GM18499 (cell line): ENCODE results near the gene CDC42BPG.
"Not testable (repeated sequence)": the region's sequence is repeated elsewhere in the genome, so short reads cannot be mapped to it uniquely, and the experiment has no call there.

ENCODE experiments used
- ATAC-seq: cut with Tn5 transposase; IDR thresholded peaks from one replicate; pipeline ENCODE4 v1.9.1; 2021; ENCODE audit warnings: moderate number of reproducible peaks; ENCODE audit not compliant: insufficient read depth, unreplicated experiment

Gene CDC42BPG

GRCh38 chr11:64853709-64854108, 9.3 kb upstream of the CDC42BPG start:
- ATAC-seq: no peak

- no peak for ATAC-seq
These were observed 8.5 kb upstream of the CDC42BPG start for GRCh38 chr11:64852804-64853509.

DNA sequence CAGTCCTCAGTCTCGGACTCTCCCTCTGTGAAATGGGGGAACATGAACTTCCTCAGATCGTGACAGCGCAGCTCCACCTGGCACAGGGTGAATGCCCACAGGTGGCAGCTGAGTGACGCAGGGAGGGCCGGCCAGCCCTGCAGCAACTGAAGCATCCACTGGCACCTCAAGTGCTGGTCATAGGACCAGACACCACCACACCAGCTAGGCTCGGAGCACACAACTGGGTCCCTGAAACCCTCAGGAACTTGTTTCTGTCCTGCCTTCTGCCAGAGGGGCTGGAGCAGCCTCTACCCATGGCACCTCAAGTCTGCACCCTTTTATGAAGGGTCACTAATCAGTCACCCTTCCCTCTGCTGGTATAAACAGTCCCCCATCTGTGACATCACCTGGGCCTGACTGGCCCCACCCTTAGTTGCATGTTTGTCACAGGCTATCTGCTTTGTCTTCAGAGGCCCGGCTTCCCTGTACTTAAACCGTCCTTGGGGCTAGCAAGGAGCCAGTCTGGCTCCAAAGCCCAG, 7.4 kb upstream of the CDC42BPG start:
- no peak for ATAC-seq

- peak; percentile 45 for ATAC-seq
These were observed 6.6 kb upstream of the CDC42BPG start for GRCh38 chr11:64850979-64851567.

DNA sequence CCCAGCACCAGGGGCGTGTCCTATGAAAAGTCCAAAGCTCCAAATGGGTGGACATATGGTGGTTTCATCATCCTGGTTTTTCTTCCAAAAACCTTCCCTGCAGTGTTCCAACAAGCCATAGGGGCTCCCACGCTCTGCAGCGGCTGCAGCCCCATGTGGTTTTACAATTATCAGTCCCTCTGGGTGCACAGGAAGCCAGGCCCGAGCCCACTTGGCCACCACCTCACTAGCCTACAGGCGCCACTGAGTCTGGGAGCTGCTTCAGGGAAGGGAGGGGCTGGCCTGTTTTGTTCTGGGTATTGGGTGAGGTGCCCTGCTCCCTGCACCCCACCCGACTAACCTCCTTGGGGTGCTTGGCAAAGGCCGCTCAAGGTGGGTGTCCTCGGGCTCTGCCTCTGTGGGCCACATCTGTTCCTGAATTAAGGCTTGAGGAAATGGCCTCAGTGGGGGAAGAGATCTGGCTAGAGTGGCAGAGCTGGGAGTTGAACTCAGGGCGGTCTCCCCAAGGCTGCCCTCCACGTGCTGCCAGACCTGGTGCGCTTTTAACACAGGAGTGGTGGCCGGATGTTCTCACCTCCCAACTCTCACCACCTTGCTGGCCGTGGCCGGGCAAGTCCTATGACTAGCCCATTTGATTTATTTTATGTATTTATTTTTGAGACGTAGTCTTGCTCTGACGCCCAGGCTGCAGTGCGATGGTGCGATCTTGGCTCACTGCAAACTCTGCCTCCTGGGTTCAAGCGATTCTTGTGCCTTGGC, 5.3 kb upstream of the CDC42BPG start:
- ATAC-seq: no peak

DNA sequence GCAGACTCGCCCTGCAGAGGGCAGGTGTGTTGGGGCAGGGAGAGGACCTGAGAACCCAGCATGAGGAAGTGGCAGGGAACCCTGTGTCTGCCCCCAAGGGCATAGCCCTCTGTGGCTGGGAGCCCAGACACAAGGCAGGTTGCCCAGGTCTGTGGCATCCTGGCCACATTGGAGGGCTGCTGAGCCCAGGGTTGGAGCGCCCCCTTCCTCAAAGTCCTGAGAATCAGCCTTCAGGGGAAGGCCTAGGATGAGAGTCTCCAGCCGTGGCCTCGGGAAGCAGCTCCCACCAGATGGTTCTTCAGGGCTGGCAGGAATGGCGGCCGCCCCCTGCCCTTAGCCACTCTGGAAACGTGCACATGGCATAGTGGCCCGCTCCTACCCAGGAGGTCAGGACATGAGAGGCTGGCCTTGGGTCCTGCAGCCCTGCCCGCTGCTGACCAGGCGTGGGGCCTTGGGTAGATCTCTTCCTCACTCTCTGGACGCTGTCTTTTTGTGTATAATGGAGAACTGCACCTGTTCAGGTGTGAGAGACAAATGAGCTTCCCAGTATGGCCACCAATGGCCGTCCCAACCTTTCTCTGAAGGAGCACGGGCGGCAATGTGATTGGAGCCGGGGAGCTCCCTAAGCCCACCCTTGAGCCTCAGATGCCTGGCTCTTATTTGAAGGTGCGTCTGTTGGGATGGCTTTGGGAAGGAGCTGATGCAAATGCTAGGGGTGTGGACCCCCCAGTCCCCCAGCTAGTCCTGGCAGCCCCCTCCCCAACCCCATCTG, 4.6 kb upstream of the CDC42BPG start:
- ATAC-seq: no peak

DNA sequence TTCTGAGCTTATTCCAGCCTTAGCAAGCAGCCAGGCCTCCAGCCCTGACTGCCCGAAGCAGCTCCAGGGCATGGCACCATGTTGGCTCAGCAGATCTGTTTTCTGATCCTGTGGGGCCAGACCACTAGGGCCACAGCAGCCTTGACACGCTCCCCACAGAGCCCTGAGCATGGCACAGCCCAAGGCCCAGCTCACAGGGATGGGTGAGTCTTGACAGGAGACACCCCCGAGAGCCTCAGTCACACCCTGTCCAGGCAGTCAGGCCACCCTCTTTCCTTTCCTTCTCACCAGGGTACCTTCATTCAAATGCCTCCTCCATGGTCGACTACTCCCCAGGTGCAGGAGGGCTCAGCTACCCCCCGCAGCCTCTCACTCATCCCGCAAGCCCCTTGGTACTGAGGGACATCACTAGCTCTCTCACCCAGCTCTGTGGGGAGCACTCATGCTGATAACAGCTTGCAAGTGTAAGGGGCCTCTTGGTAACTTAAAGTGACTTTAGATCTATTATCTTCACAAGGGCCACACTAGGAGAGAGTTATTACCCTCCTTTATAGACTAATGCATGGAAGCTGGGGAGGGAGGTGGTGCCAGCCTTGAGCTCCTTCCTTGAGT, 3.9 kb upstream of the CDC42BPG start:
- ATAC-seq: no peak

DNA sequence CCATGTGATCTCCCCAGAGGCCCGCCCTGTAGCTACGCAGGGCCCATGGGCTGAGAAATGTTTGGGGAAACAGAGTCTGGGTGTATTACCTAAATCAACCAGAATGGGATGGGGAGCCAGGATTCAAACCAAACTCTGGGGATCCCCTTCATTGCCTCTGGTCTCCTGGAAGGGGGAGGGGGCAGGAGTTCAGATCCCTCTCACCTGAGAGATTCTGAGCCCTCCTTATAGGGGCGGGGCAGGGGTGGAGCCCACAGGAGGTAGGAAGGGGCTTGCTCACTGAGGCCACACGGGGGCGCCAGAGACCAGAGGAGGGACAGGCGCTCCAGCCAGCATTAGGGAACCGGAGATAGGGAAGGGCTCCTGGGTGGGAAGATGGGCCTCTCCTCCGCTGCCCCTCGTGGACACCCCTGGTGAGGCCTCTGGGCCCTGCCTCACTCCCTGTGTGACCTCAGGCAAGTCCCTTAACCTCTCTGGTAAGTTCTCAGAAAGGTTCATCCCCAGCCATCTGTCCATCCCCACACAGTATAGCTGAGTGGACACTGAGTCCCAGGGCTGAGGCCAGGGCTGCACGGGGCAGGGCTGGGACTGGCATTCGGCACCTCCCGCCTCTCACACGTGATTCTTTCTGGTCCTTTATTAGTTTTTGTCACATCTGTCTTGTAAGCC, 2.7 kb upstream of the CDC42BPG start:
- no peak for ATAC-seq

DNA sequence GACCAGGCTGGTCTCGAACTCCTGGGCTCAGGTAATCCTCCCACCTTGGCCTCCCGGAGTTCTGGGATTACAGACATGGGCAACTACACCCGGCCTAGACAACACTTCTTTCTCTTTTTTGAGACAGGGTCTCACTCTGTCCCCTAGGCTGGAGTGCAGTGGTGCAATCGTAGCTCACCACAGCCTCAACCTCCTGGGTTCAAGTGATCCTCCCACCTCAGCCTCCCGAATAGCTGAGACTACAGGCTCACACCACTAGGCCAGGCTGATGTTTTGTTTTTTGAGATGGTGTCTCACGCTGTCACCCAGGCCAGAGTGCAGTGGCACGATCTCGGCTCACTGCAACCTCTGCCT, 1.3 kb upstream of the CDC42BPG start:
- not testable (repeated sequence) for ATAC-seq

- no peak for ATAC-seq
These were observed 799 bp upstream of the CDC42BPG start for GRCh38 chr11:64845129-64845775.

- ATAC-seq: no peak
These were observed 645 bp downstream of the CDC42BPG start for GRCh38 chr11:64843686-64844329.

GRCh38 chr11:64842851-64843685, 1.4 kb downstream of the CDC42BPG start:
- ATAC-seq: no peak

DNA sequence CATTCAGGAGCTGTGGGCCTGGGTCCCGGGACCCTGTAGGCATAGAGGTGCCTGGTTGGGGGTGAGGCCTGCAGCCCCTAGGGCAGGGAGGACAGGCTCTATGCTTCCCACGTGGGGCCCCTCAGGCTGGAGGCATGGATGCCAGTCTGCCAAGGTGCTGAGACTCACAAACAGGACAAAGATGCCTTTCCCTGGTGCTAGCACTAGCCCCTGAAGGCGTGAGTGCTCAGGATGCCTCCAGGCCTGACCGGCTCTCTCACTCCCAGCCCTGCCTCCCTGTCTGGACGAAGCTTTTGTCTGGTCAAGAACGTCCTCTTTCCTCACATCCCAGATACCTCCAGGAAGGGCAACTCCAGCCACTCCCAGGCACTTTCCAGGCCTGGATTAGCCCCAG, 2.1 kb downstream of the CDC42BPG start:
- ATAC-seq: no peak

- ATAC-seq: no peak
These were observed 2.7 kb downstream of the CDC42BPG start for GRCh38 chr11:64841592-64842365.

DNA sequence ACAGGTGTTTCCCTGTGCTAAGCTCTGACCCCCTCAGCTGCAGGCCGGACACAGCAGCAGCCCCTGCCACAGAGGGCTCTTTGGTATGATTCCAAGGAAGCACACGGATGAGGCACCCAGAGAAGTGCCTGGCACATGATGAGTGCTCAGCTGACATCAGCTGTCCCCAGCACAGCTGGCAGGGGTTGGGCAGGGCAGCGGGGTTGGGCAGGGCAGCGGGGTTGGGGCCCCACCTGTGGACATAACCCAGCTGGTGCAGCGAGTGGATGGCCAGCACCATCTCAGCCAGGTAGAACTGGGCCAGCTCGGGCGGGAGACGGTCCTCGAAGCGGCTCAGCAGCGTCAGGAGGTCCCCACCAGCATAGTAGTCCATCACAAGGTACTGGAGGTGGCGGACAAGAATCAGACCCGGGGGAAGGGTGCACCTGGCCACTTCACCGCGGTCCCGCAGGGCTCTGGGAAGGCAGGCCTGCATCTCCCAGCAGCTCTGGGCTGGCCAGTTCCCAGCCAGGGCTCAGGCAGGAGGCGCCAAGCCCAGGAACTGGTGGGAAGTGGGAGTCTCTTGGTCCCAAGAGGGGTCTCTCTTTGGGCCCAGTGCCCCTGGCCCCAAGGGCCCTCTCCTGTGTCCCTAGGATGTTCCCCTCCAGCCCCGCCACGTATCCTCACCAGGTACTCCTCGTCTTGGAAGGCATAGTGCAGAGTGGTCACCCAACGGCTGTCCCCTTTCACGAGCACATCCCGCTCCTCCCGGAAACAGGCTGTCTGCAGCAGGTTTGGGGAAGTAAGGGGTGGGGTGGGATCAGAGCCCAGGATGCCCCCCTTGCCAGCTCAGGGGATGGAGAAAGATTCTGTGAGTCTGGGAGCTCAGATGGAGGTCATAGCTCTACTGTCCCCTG, 4.3 kb downstream of the CDC42BPG start:
- no peak for ATAC-seq

GRCh38 chr11:64839335-64839734, 5.1 kb downstream of the CDC42BPG start:
- no peak for ATAC-seq
